Activated T-helper 17 cell treated with anti-CD3 and anti-CD28 coated beads, Interleukin-2, amount 50 U/mL, for 72 hours (primary cell): ENCODE measurements around the gene PDZD2. TPM values are rescaled to one million over a fixed set of nuclear protein-coding genes. Genes with fewer than 3 reads are reported as not detected.
"Not testable (repeated sequence)": the region's sequence is repeated elsewhere in the genome, so short reads cannot be mapped to it uniquely, and the experiment has no call there.

Experiments
- ATAC-seq: fragments of 150-1000 bp; cut with Tn5 transposase; replicated peaks from 2 replicates; pipeline ENCODE4 v1.10.0; 2021; ENCODE audit warnings: mild to moderate bottlenecking, moderate library complexity
- H3K27ac Mint-ChIP-seq: one replicate; pipeline ENCODE4 v1.8.0; 2022; ENCODE audit warnings: mixed read lengths
- H3K27me3 Mint-ChIP-seq: one replicate; pipeline ENCODE4 v1.8.0; 2022; ENCODE audit warnings: mixed read lengths
- H3K36me3 Mint-ChIP-seq: one replicate; pipeline ENCODE4 v1.8.0; 2022; ENCODE audit warnings: low read depth, mild to moderate bottlenecking, mixed read lengths
- H3K4me1 Mint-ChIP-seq: one replicate; pipeline ENCODE4 v1.8.0; 2022; ENCODE audit warnings: mixed read lengths
- H3K4me3 Mint-ChIP-seq: one replicate; pipeline ENCODE4 v1.8.0; 2022; ENCODE audit warnings: mild to moderate bottlenecking, mixed read lengths
- H3K9me3 Mint-ChIP-seq: one replicate; pipeline ENCODE4 v1.8.0; 2022; ENCODE audit warnings: mixed read lengths
- total RNA-seq, 2 donors: library from RNA; stranded (reverse); gene quantifications; one replicate each; pipeline ENCODE4 v1.2.3, GENCODE V29; 2022

PDZD2 gene
- total RNA-seq, 2 donors from 2014 or later = 0.53 TPM; not detected in 1

- Mint-ChIP-seq H3K27me3 (no peaks in the 10 kb centered on the region), H3K4me1 (no peaks in the 10 kb centered on the region), H3K27ac (no peak overlapping the region), H3K36me3 (no peaks in the 10 kb centered on the region), H3K4me3 (no peak overlapping the region), H3K9me3 (peaks cover 4% of the 10 kb centered on the region)
- no peak for ATAC-seq
Observed at GRCh38 chr5:32000731-32001130, 361.8 kb downstream of the PDZD2 start.

- Mint-ChIP-seq H3K9me3 (peaks cover 4% of the 10 kb centered on the region), H3K27me3 (no peaks in the 10 kb centered on the region), H3K4me1 (no peaks in the 10 kb centered on the region), H3K4me3 (no peak overlapping the region), H3K27ac (no peak overlapping the region), H3K36me3 (no peaks in the 10 kb centered on the region)
- no peak for ATAC-seq
Observed at GRCh38 chr5:32001284-32001683, 362.4 kb downstream of the PDZD2 start.

- H3K27ac Mint-ChIP-seq = no peak overlapping the region
- H3K36me3 Mint-ChIP-seq = no peaks in the 10 kb centered on the region
- no peaks in the 10 kb centered on the region for H3K27me3 Mint-ChIP-seq
- no peak for ATAC-seq
- H3K9me3 Mint-ChIP-seq = peaks cover 4% of the 10 kb centered on the region
- no peaks in the 10 kb centered on the region for H3K4me1 Mint-ChIP-seq
- H3K4me3 Mint-ChIP-seq = no peak overlapping the region
Observed at GRCh38 chr5:32001707-32002106, 362.8 kb downstream of the PDZD2 start.

- Mint-ChIP-seq H3K36me3 (no peaks in the 10 kb centered on the region), H3K27ac (no peak overlapping the region), H3K27me3 (no peaks in the 10 kb centered on the region), H3K9me3 (peaks cover 4% of the 10 kb centered on the region), H3K4me3 (no peak overlapping the region), H3K4me1 (no peaks in the 10 kb centered on the region)
- no peak for ATAC-seq
Observed at GRCh38 chr5:32002755-32003154, 363.8 kb downstream of the PDZD2 start.

GRCh38 chr5:32003981-32004380, 365.1 kb downstream of the PDZD2 start:
- H3K9me3 Mint-ChIP-seq = no peaks in the 10 kb centered on the region
- no peaks in the 10 kb centered on the region for H3K27me3 Mint-ChIP-seq
- H3K27ac Mint-ChIP-seq = no peak overlapping the region
- H3K4me1 Mint-ChIP-seq = no peaks in the 10 kb centered on the region
- H3K4me3 Mint-ChIP-seq = no peak overlapping the region
- H3K36me3 Mint-ChIP-seq = no peaks in the 10 kb centered on the region
- ATAC-seq = no peak

GRCh38 chr5:32004404-32004803, 365.5 kb downstream of the PDZD2 start:
- no peak for ATAC-seq
- H3K4me1 Mint-ChIP-seq = no peaks in the 10 kb centered on the region
- H3K36me3 Mint-ChIP-seq = no peaks in the 10 kb centered on the region
- H3K9me3 Mint-ChIP-seq = no peaks in the 10 kb centered on the region
- no peak overlapping the region for H3K27ac Mint-ChIP-seq
- H3K27me3 Mint-ChIP-seq = no peaks in the 10 kb centered on the region
- H3K4me3 Mint-ChIP-seq = no peak overlapping the region

- Mint-ChIP-seq H3K27ac (no peak overlapping the region), H3K9me3 (no peaks in the 10 kb centered on the region), H3K4me1 (no peaks in the 10 kb centered on the region), H3K4me3 (no peak overlapping the region), H3K27me3 (no peaks in the 10 kb centered on the region), H3K36me3 (no peaks in the 10 kb centered on the region)
- ATAC-seq = no peak
Observed at GRCh38 chr5:32008746-32009145, 369.8 kb downstream of the PDZD2 start.

GRCh38 chr5:32013658-32014057, 374.7 kb downstream of the PDZD2 start:
- Mint-ChIP-seq H3K27me3 (no peaks in the 10 kb centered on the region), H3K4me1 (peaks cover 6% of the 10 kb centered on the region), H3K9me3 (no peaks in the 10 kb centered on the region), H3K27ac (no peak overlapping the region), H3K36me3 (no peaks in the 10 kb centered on the region), H3K4me3 (no peak overlapping the region)
- ATAC-seq = no peak

GRCh38 chr5:32014096-32014745, 375.3 kb downstream of the PDZD2 start:
- H3K9me3 Mint-ChIP-seq = no peaks in the 10 kb centered on the region
- H3K4me3 Mint-ChIP-seq = no peak overlapping the region
- H3K27ac Mint-ChIP-seq = no peak overlapping the region
- no peaks in the 10 kb centered on the region for H3K36me3 Mint-ChIP-seq
- H3K4me1 Mint-ChIP-seq = peaks cover 6% of the 10 kb centered on the region
- ATAC-seq = no peak
- no peaks in the 10 kb centered on the region for H3K27me3 Mint-ChIP-seq

GRCh38 chr5:32015262-32015661, 376.3 kb downstream of the PDZD2 start:
- ATAC-seq, H3K4me1 Mint-ChIP-seq, H3K9me3 Mint-ChIP-seq, H3K27ac Mint-ChIP-seq, H3K36me3 Mint-ChIP-seq, H3K4me3 Mint-ChIP-seq, H3K27me3 Mint-ChIP-seq: not testable (repeated sequence)

- H3K36me3 Mint-ChIP-seq = no peaks in the 10 kb centered on the region
- no peak overlapping the region for H3K27ac Mint-ChIP-seq
- no peaks in the 10 kb centered on the region for H3K27me3 Mint-ChIP-seq
- H3K4me1 Mint-ChIP-seq = peaks cover 6% of the 10 kb centered on the region
- no peak overlapping the region for H3K4me3 Mint-ChIP-seq
- no peak for ATAC-seq
- H3K9me3 Mint-ChIP-seq = no peaks in the 10 kb centered on the region
Observed at GRCh38 chr5:32017692-32018367, 378.9 kb downstream of the PDZD2 start.

- H3K9me3 Mint-ChIP-seq = no peaks in the 10 kb centered on the region
- no peaks in the 10 kb centered on the region for H3K36me3 Mint-ChIP-seq
- H3K4me1 Mint-ChIP-seq = peaks cover 6% of the 10 kb centered on the region
- H3K27ac Mint-ChIP-seq = no peak overlapping the region
- no peak for ATAC-seq
- no peak overlapping the region for H3K4me3 Mint-ChIP-seq
- H3K27me3 Mint-ChIP-seq = no peaks in the 10 kb centered on the region
Observed at GRCh38 chr5:32018476-32019436, 379.8 kb downstream of the PDZD2 start.

GRCh38 chr5:32020271-32020670, 381.3 kb downstream of the PDZD2 start:
- Mint-ChIP-seq H3K9me3 (no peaks in the 10 kb centered on the region), H3K36me3 (no peaks in the 10 kb centered on the region), H3K4me3 (peak overlapping the region; percentile 73), H3K4me1 (peaks cover 6% of the 10 kb centered on the region), H3K27ac (peak overlapping the region; percentile 80), H3K27me3 (no peaks in the 10 kb centered on the region)
- peak; percentile 79 for ATAC-seq

- Mint-ChIP-seq H3K27me3 (no peaks in the 10 kb centered on the region), H3K9me3 (no peaks in the 10 kb centered on the region), H3K4me3 (peak overlapping the region; percentile 73), H3K36me3 (no peaks in the 10 kb centered on the region), H3K27ac (peak overlapping the region; percentile 80), H3K4me1 (peaks cover 6% of the 10 kb centered on the region)
- no peak for ATAC-seq
Observed at GRCh38 chr5:32020946-32021345, 382.0 kb downstream of the PDZD2 start.
